Measurements from ENCODE around the gene WNT8A. TPM values are rescaled to one million over a fixed set of nuclear protein-coding genes. Genes with fewer than 3 reads are reported as not detected.
"Not testable (repeated sequence)": the region's sequence is repeated elsewhere in the genome, so short reads cannot be mapped to it uniquely, and the experiment has no call there.

Gene WNT8A
- total RNA-seq, 2 experiments from 2014 or later = not detected

- Mint-ChIP-seq H3K4me1 (peaks cover 10% of the 10 kb centered on the region), H3K27me3 (peaks cover 2% of the 10 kb centered on the region), H3K4me3 (no peak overlapping the region), H3K9me3 (ENCODE audit: low read depth) (no peaks in the 10 kb centered on the region), H3K36me3 (no peaks in the 10 kb centered on the region), H3K27ac (no peak overlapping the region)
- DNase-seq = no peak
- no peak for ATAC-seq
- CTCF ChIA-PET = interaction anchor here (0.8 to 10.3 kb wide), 8 partner anchors 9 to 436 kb away, joined by 3 to 244 read pairs (median 9); partner anchors contain the start of gene FAM13B
These were observed 18.7 kb upstream of the WNT8A start for GRCh38 chr5:138065102-138065501.

DNA sequence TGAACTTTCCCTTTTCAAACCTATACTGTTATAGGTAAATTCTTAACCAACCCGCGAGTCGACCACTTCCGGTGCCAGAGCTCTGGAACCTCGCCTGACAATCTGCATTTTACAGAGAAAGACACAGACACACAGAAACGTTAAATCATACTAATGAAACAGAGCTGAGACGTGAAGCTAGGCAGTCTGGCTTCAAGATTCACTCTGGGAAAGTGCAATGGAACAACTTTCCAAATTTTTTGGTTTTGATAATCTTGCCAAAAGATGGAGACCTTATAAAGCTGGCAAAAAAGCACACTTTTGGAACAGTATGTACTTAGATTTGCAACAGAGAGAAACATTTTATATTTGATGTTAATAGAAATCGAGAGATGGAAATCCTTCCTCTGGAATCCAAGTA, 15.9 kb upstream of the WNT8A start:
- Mint-ChIP-seq H3K27ac (no peak overlapping the region), H3K27me3 (peaks cover 5% of the 10 kb centered on the region), H3K4me3 (no peak overlapping the region), H3K4me1 (peaks cover 21% of the 10 kb centered on the region), H3K36me3 (no peaks in the 10 kb centered on the region), H3K9me3 (ENCODE audit: low read depth) (no peaks in the 10 kb centered on the region)
- no peak for DNase-seq
- no peak for ATAC-seq
- CTCF ChIA-PET = interaction anchor here (0.7 to 10.3 kb wide), 16 partner anchors 10 to 438 kb away, joined by 4 to 244 read pairs (median 5); partner anchors contain the start of gene FAM13B

DNA sequence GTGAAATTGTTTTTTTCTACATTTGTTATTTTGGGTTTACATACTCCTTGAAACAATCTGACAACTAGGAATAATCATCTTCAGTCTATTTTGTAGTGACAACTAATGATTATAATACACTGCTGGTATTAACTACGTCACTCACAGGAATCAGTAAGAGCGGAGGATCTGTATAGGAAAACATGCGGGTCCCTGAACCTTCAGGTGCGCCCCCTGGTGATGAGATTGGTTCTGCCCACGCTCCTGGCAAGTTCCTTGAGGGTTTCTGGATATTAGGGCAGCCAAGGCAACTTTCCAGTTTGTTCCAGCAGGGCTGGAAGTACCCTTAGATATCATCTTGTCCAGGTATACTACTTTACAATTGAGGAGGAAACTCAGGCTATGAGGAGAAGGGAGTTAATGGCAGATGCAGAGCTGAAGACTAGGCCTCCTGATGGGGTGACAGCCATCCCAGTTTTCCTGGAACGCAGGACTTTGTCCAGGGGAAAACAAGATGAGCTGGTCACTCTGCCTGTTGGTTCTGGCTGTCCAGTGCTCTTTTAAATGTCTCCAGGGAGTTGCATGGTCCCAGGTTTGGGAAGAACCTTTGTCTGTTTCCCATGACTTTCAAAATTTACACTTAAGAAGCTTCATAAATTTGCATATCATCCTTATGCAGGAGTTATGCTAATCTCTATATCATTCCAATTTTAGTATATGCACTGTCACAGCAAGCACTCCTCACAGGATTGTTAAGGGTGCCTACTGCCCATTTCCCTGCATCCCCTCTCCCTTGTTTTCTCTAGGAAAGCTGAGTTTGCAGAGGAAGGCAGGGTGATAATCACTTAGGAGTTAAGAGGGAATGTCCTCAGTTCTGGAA, 14.9 kb upstream of the WNT8A start:
- CTCF ChIA-PET = interaction anchor here (0.7 to 10.3 kb wide), 27 partner anchors 8 to 439 kb away, joined by 3 to 244 read pairs (median 4); partner anchors contain the start of genes FAM13B and WNT8A
- H3K27ac Mint-ChIP-seq = no peak overlapping the region
- H3K27me3 Mint-ChIP-seq = peaks cover 7% of the 10 kb centered on the region
- no peaks in the 10 kb centered on the region for H3K9me3 Mint-ChIP-seq (ENCODE audit: low read depth)
- H3K4me1 Mint-ChIP-seq = peaks cover 21% of the 10 kb centered on the region
- no peak overlapping the region for H3K4me3 Mint-ChIP-seq
- no peaks in the 10 kb centered on the region for H3K36me3 Mint-ChIP-seq
- DNase-seq = peak; percentile 74
- peak; percentile 58 for ATAC-seq

DNA sequence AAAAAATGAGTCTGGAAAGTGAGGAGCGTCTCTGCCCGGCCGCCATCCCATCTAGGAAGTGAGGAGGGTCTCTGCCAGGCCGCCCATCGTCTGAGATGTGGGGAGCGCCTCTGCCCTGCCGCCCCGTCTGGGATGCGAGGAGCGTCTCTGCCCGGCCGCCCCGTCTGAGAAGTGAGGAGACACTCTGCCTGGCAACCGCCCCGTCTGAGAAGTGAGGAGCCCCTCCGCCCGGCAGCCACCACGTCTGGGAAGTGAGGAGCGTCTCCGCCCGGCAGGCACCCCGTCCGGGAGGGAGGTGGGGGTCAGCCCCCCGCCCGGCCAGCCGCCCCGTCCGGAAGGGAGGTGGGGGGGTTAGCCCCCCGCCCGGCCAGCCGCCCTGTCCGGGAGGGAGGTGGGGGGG, 13.8 kb upstream of the WNT8A start:
- not testable (repeated sequence) for DNase-seq; H3K27ac Mint-ChIP-seq; H3K36me3 Mint-ChIP-seq; H3K27me3 Mint-ChIP-seq; ATAC-seq; H3K9me3 Mint-ChIP-seq (ENCODE audit: low read depth); H3K4me3 Mint-ChIP-seq
- CTCF ChIA-PET = interaction anchor here (1.0 to 10.3 kb wide), 7 partner anchors 8 to 291 kb away, joined by 3 to 244 read pairs (median 16); partner anchors contain the start of gene FAM13B
- peaks cover 21% of the 10 kb centered on the region for H3K4me1 Mint-ChIP-seq

GRCh38 chr5:138077064-138077696, 6.7 kb upstream of the WNT8A start:
- CTCF ChIA-PET = interaction anchor here (0.8 to 7.8 kb wide), 28 partner anchors 11 to 447 kb away, joined by 3 to 127 read pairs (median 5); no protein-coding TSS in a partner anchor
- DNase-seq (peak; percentile 61), ATAC-seq (no peak)
- Mint-ChIP-seq H3K36me3 (no peaks in the 10 kb centered on the region), H3K4me3 (no peak overlapping the region), H3K9me3 (ENCODE audit: low read depth) (no peaks in the 10 kb centered on the region), H3K4me1 (peaks cover 17% of the 10 kb centered on the region), H3K27me3 (peaks cover 11% of the 10 kb centered on the region), H3K27ac (no peak overlapping the region)

GRCh38 chr5:138078006-138078643, 5.7 kb upstream of the WNT8A start:
- ATAC-seq (no peak), DNase-seq (no peak)
- Mint-ChIP-seq H3K36me3 (no peaks in the 10 kb centered on the region), H3K9me3 (ENCODE audit: low read depth) (no peaks in the 10 kb centered on the region), H3K4me1 (peaks cover 15% of the 10 kb centered on the region), H3K27me3 (peaks cover 9% of the 10 kb centered on the region), H3K4me3 (no peak overlapping the region), H3K27ac (no peak overlapping the region)
- CTCF ChIA-PET = interaction anchor here (0.8 to 7.8 kb wide), 20 partner anchors 11 to 448 kb away, joined by 3 to 127 read pairs (median 6); no protein-coding TSS in a partner anchor

DNA sequence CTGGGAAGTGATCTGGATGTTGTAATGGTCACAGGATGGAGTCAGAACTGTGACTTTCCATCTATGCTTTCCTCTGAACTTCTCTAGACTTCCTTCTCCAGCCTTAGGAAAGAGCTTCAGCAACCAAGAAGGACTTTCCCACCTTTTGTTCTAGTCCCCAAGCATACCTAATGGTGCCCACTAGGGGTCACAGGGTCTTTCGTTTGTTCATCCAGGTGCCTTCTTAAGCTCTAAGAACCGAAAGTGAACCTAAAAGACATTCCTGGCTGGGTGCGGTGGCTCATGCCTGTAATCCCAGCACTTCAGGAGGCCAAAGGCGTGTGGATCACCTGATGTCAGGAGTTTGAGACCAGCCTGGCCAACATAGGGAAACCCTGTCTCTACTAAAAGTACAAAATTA, 1.8 kb upstream of the WNT8A start:
- Mint-ChIP-seq H3K36me3 (no peaks in the 10 kb centered on the region), H3K9me3 (ENCODE audit: low read depth) (no peaks in the 10 kb centered on the region), H3K27me3 (no peaks in the 10 kb centered on the region), H3K4me3 (no peak overlapping the region), H3K27ac (no peak overlapping the region), H3K4me1 (peaks cover 15% of the 10 kb centered on the region)
- CTCF ChIA-PET = interaction anchor here (0.8 to 7.8 kb wide), 12 partner anchors 9 to 90 kb away, joined by 3 to 127 read pairs (median 4); no protein-coding TSS in a partner anchor
- ATAC-seq (no peak), DNase-seq (no peak)

DNA sequence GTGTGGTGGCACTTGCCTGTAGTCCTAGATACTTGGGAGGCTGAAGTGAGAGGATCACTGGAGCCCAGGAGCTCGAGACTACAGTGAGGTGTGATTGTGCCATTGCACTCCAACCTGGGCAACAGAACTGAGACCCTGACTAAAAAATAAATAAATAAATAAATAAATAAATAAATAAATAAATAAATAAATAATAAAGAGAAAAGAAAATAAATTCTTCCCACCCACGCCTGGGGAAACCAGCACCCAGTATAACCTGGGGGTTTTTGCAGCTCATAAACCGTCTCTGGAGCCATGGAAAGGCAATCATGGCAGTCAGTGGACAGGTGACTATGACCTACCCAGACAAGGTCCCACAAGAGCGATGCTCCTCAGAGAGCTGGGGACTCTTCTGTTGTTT, 7.9 kb downstream of the WNT8A start:
- H3K4me1 Mint-ChIP-seq = peaks cover 16% of the 10 kb centered on the region
- CTCF ChIA-PET = interaction anchor here (0.9 to 2.2 kb wide), 7 partner anchors 10 to 56 kb away, joined by 4 to 9 read pairs (median 5); no protein-coding TSS in a partner anchor
- DNase-seq (no peak), ATAC-seq (no peak)
- H3K27me3 Mint-ChIP-seq = peaks cover 25% of the 10 kb centered on the region
- H3K36me3 Mint-ChIP-seq = no peaks in the 10 kb centered on the region
- no peak overlapping the region for H3K4me3 Mint-ChIP-seq
- H3K27ac Mint-ChIP-seq = no peak overlapping the region
- H3K9me3 Mint-ChIP-seq (ENCODE audit: low read depth) = no peaks in the 10 kb centered on the region

GRCh38 chr5:138092301-138092700, 8.5 kb downstream of the WNT8A start:
- peaks cover 22% of the 10 kb centered on the region for H3K4me1 Mint-ChIP-seq
- H3K27me3 Mint-ChIP-seq = peaks cover 25% of the 10 kb centered on the region
- DNase-seq (no peak), ATAC-seq (no peak)
- no peaks in the 10 kb centered on the region for H3K36me3 Mint-ChIP-seq
- CTCF ChIA-PET = interaction anchor here (1.4 to 2.2 kb wide), 5 partner anchors 10 to 56 kb away, joined by 4 to 9 read pairs (median 5); no protein-coding TSS in a partner anchor
- H3K4me3 Mint-ChIP-seq = no peak overlapping the region
- H3K9me3 Mint-ChIP-seq (ENCODE audit: low read depth) = no peaks in the 10 kb centered on the region
- no peak overlapping the region for H3K27ac Mint-ChIP-seq

- Mint-ChIP-seq H3K36me3 (no peaks in the 10 kb centered on the region), H3K27me3 (peaks cover 25% of the 10 kb centered on the region), H3K9me3 (ENCODE audit: low read depth) (no peaks in the 10 kb centered on the region), H3K4me3 (no peak overlapping the region), H3K27ac (no peak overlapping the region), H3K4me1 (peaks cover 27% of the 10 kb centered on the region)
- CTCF ChIA-PET = interaction anchor here (1.7 to 2.2 kb wide), 3 partner anchors 9 to 57 kb away, joined by 5 to 9 read pairs (median 5); no protein-coding TSS in a partner anchor
- DNase-seq (no peak), ATAC-seq (no peak)
These were observed 9.2 kb downstream of the WNT8A start for GRCh38 chr5:138093036-138093435.

GRCh38 chr5:138095100-138095907, 11.5 kb downstream of the WNT8A start:
- peaks cover 27% of the 10 kb centered on the region for H3K27me3 Mint-ChIP-seq
- CTCF ChIA-PET = interaction anchor here (1.7 kb wide), 1 partner anchor 19 kb away, joined by 5 read pairs; no protein-coding TSS in a partner anchor
- no peaks in the 10 kb centered on the region for H3K36me3 Mint-ChIP-seq
- ATAC-seq (no peak), DNase-seq (no peak)
- peaks cover 27% of the 10 kb centered on the region for H3K4me1 Mint-ChIP-seq
- H3K27ac Mint-ChIP-seq = no peak overlapping the region
- H3K9me3 Mint-ChIP-seq (ENCODE audit: low read depth) = no peaks in the 10 kb centered on the region
- no peak overlapping the region for H3K4me3 Mint-ChIP-seq

DNA sequence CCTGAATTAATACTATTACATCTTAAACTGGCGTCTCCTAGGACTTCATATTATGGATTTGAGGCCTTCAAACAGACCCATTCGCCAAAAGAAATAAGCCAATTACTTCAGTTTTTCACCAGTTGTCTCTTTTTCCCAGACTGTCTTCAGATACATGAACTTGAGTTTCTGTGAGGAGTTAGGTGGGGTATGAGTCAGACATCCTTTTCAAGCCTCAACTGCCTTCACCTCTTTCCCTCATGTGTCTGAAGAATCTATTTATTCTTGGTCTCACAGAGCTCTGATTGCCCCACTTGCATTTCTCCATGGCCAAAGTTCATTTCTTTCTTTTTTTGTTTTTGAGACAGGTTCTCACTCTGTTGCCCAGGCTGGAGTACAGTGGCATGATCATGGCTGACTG, 12.5 kb downstream of the WNT8A start:
- no peak for DNase-seq
- Mint-ChIP-seq H3K27me3 (peaks cover 23% of the 10 kb centered on the region), H3K36me3 (no peaks in the 10 kb centered on the region), H3K4me1 (peaks cover 27% of the 10 kb centered on the region), H3K9me3 (ENCODE audit: low read depth) (no peaks in the 10 kb centered on the region), H3K27ac (peak overlapping the region; percentile 10), H3K4me3 (no peak overlapping the region)
- CTCF ChIA-PET = interaction anchor here (1.7 kb wide), 2 partner anchors 14 to 19 kb away, joined by 5 read pairs; no protein-coding TSS in a partner anchor
- peak; percentile 58 for ATAC-seq

Measured in activated CD8-positive, alpha-beta memory T cell treated with anti-CD3 and anti-CD28 coated beads, Interleukin-2, amount 10 ng/mL, durations not matched to agents 7 days and 5 days (primary cell).